ENCODE measurements around the gene PNPT1. TPM values are rescaled to one million over a fixed set of nuclear protein-coding genes. Genes with fewer than 3 reads are reported as not detected.
"Not testable (repeated sequence)": the region's sequence is repeated elsewhere in the genome, so short reads cannot be mapped to it uniquely, and the experiment has no call there.

Gene PNPT1
- 10 to 100 TPM; 78.0 to 79.9 TPM for total RNA-seq

DNA sequence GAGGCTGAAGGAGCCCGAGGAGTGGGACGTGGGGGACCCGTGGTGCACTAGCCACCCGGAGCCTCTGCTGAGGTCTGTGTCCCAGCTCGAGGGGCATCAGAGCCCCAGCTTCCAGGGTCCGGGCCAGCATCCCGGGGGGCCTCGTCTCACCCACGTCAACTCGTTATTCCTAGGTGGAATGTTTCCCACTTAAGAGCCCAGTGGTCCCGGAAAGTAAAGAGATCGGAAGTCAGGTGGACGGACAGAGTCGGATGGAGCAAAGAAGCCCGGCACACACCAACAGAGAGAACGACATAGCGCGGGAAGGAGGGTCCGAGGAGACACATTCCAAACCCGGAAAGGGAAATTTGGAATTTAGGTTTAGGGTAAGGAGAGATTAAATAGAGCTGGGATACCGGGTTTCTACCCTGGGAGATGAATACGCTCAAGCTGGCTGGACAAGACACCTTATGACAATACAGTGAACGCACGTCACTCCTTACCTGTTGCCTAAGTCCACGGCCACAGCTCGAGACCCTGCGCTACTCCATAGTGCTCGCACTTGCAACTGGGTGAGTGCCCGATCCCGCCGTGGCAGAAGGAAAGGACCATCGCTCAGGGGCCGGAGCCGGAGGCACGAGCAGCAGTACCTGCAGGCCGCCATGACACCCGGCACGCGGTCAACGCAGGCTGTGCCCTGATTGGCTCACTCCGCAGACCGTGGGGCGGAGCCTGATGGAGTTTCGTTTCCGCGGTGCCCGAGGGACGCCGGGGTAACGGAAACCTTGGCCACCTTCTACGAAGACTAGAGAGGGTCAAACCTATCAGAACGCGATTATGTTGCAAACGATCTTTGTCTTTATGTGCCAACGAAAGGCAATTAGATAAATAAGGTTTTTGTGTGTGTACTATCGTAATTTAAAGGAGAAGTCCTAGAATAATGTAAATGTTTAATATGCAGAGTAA is at the start of gene PNPT1:
PNPT1 (minus strand) TSS at position 664 of the 945 bp plus-strand sequence; CDS start at position 643, 21 bp downstream.
- H3K36me3 Mint-ChIP-seq: peaks cover 29% of the 10 kb centered on the region
- peaks cover 31% of the 10 kb centered on the region for H3K4me1 Mint-ChIP-seq
- H3K9me3 Mint-ChIP-seq: no peaks in the 10 kb centered on the region
- H3K4me3 Mint-ChIP-seq: peak within 1 kb of the TSS; percentile 94
- peak within 1 kb of the TSS; percentile 98 for H3K27ac Mint-ChIP-seq
- H3K27me3 Mint-ChIP-seq: no peaks in the 10 kb centered on the region
- peak; percentile 95 for DNase-seq

DNA sequence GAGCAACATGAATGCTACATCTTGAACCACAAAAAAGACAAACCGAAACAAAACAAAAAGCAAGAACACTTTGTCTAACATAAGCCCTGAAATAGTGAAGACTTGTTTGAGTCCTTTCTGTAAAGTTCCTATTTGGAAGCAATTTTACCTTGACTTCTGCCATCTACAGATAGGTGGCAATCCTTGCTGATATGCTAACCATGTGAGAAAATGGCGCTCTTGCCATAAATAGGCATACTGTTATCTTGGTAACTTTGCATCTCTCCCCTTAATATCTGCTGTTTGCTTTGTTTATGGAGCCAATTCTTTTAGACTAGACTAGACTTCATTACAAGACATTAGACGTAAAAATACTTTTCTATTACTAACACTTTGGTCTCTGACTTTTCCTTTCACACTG is 49.4 kb upstream of the PNPT1 start:
- Mint-ChIP-seq H3K36me3 (no peaks in the 10 kb centered on the region), H3K27ac (no peak overlapping the region), H3K4me1 (no peaks in the 10 kb centered on the region), H3K4me3 (no peak overlapping the region), H3K27me3 (peaks cover 19% of the 10 kb centered on the region), H3K9me3 (no peaks in the 10 kb centered on the region)
- DNase-seq: no peak

DNA sequence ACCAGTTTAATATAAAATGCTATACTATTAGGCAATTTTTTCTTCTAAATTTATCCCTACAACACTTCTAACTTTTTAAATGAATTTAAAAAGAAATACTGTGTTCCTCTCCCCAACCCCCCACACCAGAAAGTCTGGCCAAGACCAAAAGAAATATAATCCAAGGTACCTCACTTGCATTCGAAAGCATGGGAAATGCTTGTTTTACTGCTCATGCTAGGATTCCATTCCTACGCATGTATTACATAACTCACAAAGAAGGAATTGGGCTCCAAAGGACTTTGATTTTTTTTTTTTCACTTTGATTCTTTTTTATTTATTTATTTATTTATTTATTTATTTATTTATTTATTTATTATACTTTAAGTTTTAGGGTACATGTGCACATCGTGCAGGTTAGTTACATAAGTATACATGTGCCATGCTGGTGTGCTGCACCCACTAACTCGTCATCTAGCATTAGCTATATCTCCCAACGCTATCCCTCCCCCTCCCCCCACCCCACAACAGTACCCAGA is 42.4 kb upstream of the PNPT1 start:
- H3K36me3 Mint-ChIP-seq, H3K9me3 Mint-ChIP-seq, H3K27ac Mint-ChIP-seq, H3K4me1 Mint-ChIP-seq, H3K4me3 Mint-ChIP-seq, H3K27me3 Mint-ChIP-seq, DNase-seq: not testable (repeated sequence)

DNA sequence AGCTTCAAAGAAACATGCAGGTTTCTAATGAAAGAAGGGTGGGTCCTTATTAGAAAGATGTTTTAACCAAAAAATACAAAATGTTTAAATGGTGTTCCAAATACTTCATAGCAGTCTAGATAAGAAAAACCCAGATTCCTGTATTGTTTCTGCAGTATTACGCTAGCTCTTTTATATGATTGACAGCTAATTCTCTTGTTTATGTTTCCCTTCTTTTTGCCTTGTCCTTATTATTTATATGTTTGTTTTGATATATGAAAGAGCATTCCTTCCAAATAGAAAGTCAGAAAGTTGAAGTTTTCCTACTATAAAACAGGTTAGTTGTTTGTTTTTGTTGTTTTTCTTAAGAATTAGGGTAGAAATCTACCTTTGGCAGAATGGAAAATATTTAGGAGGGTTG is 41.1 kb upstream of the PNPT1 start:
- Mint-ChIP-seq H3K27ac (no peak overlapping the region), H3K27me3 (no peaks in the 10 kb centered on the region), H3K4me3 (no peak overlapping the region), H3K4me1 (no peaks in the 10 kb centered on the region), H3K36me3 (no peaks in the 10 kb centered on the region), H3K9me3 (no peaks in the 10 kb centered on the region)
- no peak for DNase-seq

DNA sequence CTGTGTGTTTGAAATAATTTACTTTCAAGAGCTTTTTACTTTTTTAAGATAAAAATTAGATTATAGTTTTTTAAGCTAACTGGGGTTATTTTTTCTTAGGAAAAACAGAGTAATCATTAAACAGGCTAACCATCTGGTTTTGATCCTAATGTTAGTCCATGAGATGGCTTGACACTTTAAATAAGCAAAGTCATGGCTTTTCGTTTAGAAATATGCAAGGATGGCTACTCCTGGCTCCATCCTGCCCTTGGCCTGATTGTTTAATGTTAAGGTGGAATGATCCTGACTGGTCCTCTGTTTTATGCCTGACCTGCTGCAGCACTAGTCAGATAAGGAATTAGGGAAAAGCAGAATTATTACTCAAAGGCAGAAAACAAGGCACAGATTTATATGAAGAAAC is 39.7 kb upstream of the PNPT1 start:
- H3K4me3 Mint-ChIP-seq: no peak overlapping the region
- H3K36me3 Mint-ChIP-seq: no peaks in the 10 kb centered on the region
- H3K27ac Mint-ChIP-seq: no peak overlapping the region
- DNase-seq: no peak
- H3K9me3 Mint-ChIP-seq: no peaks in the 10 kb centered on the region
- H3K4me1 Mint-ChIP-seq: no peaks in the 10 kb centered on the region
- H3K27me3 Mint-ChIP-seq: no peaks in the 10 kb centered on the region

DNA sequence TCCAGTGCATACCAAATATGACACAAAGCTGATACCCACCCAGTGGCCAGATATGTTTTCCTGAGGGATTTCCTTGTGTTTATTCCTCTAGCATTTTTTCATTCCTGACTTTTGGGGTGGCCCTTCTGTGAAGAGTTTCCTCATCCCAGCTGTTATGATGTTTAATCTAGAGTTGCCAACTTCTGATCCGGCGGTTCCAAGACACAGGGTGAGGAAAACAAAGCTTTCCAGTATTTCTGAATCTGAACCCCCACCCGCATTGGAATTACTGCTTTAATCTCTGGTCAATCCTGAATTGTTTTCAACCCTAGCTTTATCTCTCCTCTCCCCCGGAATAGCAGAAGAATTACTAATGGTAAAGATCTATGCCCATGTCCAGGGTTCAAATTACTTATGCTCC is 39.2 kb upstream of the PNPT1 start:
- H3K4me3 Mint-ChIP-seq: no peak overlapping the region
- no peaks in the 10 kb centered on the region for H3K27me3 Mint-ChIP-seq
- H3K36me3 Mint-ChIP-seq: no peaks in the 10 kb centered on the region
- no peak overlapping the region for H3K27ac Mint-ChIP-seq
- no peak for DNase-seq
- no peaks in the 10 kb centered on the region for H3K9me3 Mint-ChIP-seq
- no peaks in the 10 kb centered on the region for H3K4me1 Mint-ChIP-seq

DNA sequence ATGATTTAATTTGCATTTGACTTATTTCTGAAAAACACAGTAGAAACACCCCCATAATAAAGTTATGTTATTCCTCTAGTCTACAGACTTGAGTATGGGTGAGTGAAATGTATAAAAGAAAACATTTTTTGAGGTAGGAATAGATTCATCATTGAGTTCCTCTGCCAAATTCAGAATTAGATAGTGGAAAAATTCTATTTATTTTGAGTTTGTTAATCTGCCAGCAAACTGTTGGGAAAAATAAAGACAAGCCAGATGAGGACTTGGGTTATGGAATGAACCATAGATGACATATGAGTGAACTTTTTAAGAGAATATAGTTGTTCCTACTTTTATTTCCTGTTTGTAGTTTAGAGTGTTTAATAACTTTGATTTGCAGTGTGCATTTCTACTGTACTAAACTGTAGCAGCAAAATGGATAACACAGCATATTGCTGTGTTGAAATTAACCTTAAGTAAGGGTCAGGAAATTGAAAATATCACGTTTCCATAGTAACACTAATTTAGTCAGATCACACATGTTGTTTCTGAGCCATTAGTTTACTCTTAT is 35.6 kb upstream of the PNPT1 start:
- H3K27me3 Mint-ChIP-seq: no peaks in the 10 kb centered on the region
- H3K4me1 Mint-ChIP-seq: no peaks in the 10 kb centered on the region
- no peaks in the 10 kb centered on the region for H3K36me3 Mint-ChIP-seq
- H3K27ac Mint-ChIP-seq: no peak overlapping the region
- H3K9me3 Mint-ChIP-seq: no peaks in the 10 kb centered on the region
- DNase-seq: no peak
- H3K4me3 Mint-ChIP-seq: no peak overlapping the region

DNA sequence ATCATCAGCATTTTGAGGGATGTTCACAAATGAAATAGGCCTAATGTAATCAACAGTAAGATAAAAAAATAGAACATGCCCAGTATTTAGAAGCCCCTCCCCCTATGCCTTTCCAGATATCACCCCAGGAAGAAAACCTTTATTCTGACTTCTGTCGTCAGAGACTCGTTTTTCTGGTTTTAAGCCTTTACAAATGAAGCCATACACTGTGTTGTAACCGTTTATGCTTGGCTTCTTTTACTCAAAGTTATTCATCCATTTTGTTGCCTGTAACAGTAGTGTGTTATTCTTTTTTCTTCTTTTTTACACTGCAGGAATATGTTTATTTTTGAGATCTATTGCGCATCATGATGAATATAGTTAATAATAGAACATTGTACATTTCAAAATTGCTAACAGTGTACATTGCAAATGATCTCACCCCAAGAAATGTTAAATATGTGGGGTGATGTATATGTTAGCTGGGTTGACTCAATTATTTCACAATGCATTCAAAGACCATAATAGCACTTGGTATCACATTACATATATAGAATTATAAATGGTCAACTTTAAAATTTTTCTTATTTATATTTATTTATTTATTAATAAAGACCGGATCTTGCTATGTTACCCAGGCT is 28.1 kb upstream of the PNPT1 start:
- Mint-ChIP-seq H3K36me3 (no peaks in the 10 kb centered on the region), H3K27me3 (no peaks in the 10 kb centered on the region), H3K27ac (no peak overlapping the region), H3K9me3 (no peaks in the 10 kb centered on the region), H3K4me1 (no peaks in the 10 kb centered on the region), H3K4me3 (no peak overlapping the region)
- no peak for DNase-seq

DNA sequence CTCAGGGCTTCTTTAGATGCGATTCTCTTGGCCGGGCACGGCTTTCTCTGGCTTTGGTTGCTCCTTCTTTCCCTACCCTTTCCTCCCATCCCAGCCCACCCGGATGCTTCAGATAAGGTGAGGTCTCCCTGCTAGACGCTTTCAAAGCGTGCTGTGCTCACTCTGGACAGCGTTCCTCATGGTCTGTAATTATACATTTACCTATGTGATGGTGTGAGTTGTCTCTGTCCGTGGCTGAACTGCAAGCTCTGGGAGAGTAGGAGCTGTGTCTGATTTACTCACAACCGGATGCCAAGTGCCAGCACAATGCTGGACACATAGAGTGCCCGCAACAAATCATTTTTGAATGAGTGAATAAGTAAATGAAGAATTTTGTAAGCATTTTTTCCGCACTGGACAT is 26.8 kb upstream of the PNPT1 start:
- DNase-seq: no peak
- Mint-ChIP-seq H3K4me1 (no peaks in the 10 kb centered on the region), H3K9me3 (no peaks in the 10 kb centered on the region), H3K36me3 (no peaks in the 10 kb centered on the region), H3K4me3 (no peak overlapping the region), H3K27ac (no peak overlapping the region), H3K27me3 (no peaks in the 10 kb centered on the region)

DNA sequence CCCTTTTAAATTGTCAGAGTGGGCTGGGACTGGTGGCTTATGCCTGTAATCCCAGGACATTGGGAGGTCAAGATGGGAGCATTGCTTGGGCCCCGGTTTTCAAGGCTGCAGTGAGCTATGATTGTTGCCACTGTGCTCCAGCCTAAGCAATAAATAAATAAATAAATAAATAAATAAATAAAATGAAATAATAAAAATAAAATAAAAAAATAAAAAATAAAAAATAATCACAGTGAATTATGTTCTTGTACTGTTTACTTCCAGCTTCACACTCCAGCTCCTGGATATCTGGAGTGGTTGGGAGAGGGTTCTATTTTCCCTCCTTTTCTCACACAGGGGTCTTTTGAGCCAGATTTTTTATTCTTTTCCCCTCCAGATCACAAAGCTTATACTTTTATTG is 26.2 kb upstream of the PNPT1 start:
- Mint-ChIP-seq H3K4me3 (no peak overlapping the region), H3K9me3 (no peaks in the 10 kb centered on the region), H3K4me1 (no peaks in the 10 kb centered on the region), H3K27me3 (no peaks in the 10 kb centered on the region), H3K36me3 (no peaks in the 10 kb centered on the region), H3K27ac (no peak overlapping the region)
- no peak for DNase-seq

DNA sequence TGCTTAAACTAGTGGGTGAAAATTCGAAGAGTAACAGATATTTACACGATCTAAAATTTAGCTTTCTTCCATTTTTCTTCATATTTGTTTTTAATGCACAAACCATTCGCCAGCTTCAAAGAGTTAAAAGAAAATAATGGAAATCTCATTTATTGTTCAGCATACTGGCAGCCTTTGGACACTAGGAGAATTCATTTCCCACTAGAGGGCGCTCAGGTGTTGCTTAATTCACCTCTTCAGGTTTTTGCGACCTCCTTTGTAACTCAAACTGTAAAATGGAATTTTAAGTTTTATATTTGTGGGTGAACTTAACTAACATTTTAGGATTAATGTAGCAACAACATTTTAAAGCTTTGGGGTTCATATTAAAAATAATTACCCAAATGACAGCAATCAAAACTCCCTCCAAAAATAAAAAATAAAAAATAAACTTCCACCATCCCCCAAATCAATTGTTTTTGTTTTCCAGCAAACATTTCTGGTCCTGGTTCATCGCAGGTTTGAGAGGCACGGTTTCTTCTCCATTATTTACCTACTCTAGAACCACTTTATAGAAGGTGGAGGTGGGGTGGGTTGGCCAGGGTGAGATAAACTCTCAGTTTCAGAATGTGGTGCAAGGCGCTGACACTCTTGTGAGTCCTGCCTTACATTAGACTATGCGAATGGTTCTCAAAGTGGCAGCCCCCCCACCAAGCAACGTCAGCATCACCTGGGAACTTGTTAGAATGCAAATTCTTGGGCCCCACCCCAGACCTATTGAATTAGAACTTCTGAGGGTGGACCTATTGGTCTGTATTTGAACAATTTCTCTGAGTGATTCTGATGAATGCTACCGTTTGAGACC is 24.7 kb upstream of the PNPT1 start:
- Mint-ChIP-seq H3K27me3 (no peaks in the 10 kb centered on the region), H3K27ac (no peak overlapping the region), H3K36me3 (no peaks in the 10 kb centered on the region), H3K9me3 (no peaks in the 10 kb centered on the region), H3K4me3 (no peak overlapping the region), H3K4me1 (no peaks in the 10 kb centered on the region)
- peak; percentile 29 for DNase-seq

DNA sequence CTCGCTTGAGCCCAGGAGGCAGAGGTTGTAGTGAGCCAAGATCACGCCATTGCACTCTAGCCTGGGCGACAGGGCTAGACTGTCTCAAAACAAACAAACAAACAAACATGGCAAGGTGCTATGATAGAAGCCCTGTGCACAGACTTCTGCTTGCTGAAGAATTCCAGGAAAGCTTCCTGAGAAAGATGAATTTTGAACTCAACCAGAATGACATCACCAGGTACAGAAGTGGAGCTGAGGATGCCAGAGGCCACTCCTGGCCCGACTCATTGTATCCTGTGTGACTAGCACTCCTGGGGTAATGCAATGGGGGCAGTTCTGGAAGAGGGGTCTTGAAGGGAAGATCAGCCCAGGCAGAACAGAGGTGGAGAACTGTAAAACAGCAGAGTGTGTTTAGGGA is 22.0 kb upstream of the PNPT1 start:
- H3K4me3 Mint-ChIP-seq: no peak overlapping the region
- H3K27me3 Mint-ChIP-seq: no peaks in the 10 kb centered on the region
- H3K9me3 Mint-ChIP-seq: no peaks in the 10 kb centered on the region
- H3K4me1 Mint-ChIP-seq: no peaks in the 10 kb centered on the region
- no peaks in the 10 kb centered on the region for H3K36me3 Mint-ChIP-seq
- no peak for DNase-seq
- no peak overlapping the region for H3K27ac Mint-ChIP-seq

DNA sequence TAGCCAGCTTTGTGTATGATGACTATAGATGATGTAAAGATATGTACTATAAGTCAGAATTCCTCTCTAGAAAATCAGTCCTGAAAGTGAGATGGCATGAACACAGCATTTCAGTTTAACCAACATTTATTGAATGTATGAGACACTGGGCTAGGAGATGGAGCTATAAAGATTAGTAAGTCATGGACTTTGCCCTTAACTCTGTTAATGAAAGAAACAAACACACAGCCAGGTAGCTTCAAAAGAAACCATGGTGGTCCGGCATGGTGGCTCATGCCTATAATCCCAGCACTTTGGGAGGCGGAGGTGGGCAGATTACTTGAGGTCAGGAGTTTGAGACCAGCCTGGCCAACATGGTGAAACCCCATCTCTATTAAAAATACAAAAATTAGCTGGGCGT is 21.5 kb upstream of the PNPT1 start:
- H3K4me1 Mint-ChIP-seq, DNase-seq, H3K36me3 Mint-ChIP-seq, H3K9me3 Mint-ChIP-seq, H3K27ac Mint-ChIP-seq, H3K4me3 Mint-ChIP-seq, H3K27me3 Mint-ChIP-seq: not testable (repeated sequence)

DNA sequence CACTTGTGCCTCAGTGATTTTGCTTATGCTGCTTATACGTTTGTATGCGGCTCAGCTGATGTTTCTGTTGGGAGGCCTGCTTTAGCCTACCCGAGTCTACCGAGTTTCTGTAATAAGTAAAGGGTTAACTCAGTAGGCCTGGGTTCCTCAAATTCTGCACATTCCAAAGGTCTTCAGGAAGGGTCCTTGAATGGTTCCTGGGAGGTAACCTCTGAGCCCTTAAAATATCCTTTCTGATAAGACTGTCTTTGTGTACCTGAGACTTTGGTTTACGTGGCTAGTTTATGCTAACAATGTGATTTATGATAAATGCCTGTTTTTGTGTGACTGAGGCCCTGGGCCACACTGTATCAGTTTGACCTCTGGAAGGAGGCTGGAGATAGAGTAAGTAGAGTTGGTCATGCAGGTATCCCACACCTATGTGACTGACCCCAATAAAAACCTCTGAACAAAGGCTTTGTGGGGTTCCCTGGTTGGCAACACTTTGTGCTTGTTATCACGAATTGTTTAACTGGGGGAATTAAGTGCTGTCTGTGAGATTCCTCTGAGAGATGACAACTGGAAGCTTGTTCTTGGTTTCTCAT is 18.9 kb upstream of the PNPT1 start:
- no peaks in the 10 kb centered on the region for H3K4me1 Mint-ChIP-seq
- no peaks in the 10 kb centered on the region for H3K36me3 Mint-ChIP-seq
- DNase-seq: no peak
- no peaks in the 10 kb centered on the region for H3K9me3 Mint-ChIP-seq
- no peak overlapping the region for H3K4me3 Mint-ChIP-seq
- H3K27ac Mint-ChIP-seq: no peak overlapping the region
- no peaks in the 10 kb centered on the region for H3K27me3 Mint-ChIP-seq

All from activated naive CD8-positive, alpha-beta T cell treated with anti-CD3 and anti-CD28 coated beads for 36 hours (primary cell).